ENCODE measurements around the gene FAR1.

The FAR1 gene

DNA sequence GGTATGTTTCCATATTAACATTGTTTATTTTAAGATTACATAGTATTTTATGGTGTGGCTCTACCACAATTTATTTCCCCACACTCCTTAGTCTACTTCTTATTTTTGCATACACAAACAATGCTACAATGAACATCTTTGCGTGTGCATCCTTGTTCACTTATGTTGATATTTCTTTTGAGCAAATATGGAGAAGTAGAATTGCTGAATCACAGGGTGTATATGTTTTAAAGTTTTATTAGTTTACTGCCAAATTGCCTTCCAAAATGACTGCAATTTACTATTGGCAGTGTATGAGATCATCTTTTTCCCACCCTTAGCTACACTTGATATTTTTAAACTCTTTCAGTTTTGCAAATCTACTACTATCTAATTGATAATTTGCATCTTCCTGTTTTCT lies 38.7 kb upstream of the FAR1 start:
- Histone ChIP-seq H4K20me1 (ENCODE audit: control insufficient read depth, insufficient read depth, low read depth, low read length) (no peaks in the 10 kb centered on the region), H3K27me3 (ENCODE audit: control insufficient read depth, low read length) (peaks cover 3% of the 10 kb centered on the region; the same call in 1 of the 2 replicates), H3K27ac (ENCODE audit: low read depth, low read length) (no peak overlapping the region), H3K79me2 (ENCODE audit: control insufficient read depth, low read length) (no peaks in the 10 kb centered on the region), H3K9me3 (ENCODE audit: control insufficient read depth, insufficient read depth, low read length) (no peaks in the 10 kb centered on the region), H3F3A (ENCODE audit: control insufficient read depth, insufficient read depth) (no peaks in the 10 kb centered on the region), H3K9me2 (replicated peaks; ENCODE audit: control insufficient read depth, low read length) (no peaks in the 10 kb centered on the region), H3K4me2 (ENCODE audit: low read length) (no peak overlapping the region), H3K4me3 (ENCODE audit: low read length) (no peak overlapping the region), H3K36me3 (ENCODE audit: control insufficient read depth, low read length) (no peaks in the 10 kb centered on the region), H3K4me1 (ENCODE audit: control insufficient read depth, low read length) (no peaks in the 10 kb centered on the region)
- TF ChIP-seq CTCF (IDR thresholded peaks at IDR 0.05; ENCODE audit: low read depth, low read length, poor library complexity, severe bottlenecking) (no peak), EZH2phosphoT487 (IDR thresholded peaks at IDR 0.05; ENCODE audit: borderline replicate concordance, low read length) (no peak)

- Histone ChIP-seq H3K27me3 (ENCODE audit: control insufficient read depth, low read length) (peaks cover 3% of the 10 kb centered on the region; the same call in 1 of the 2 replicates), H3K9me2 (replicated peaks; ENCODE audit: control insufficient read depth, low read length) (no peaks in the 10 kb centered on the region), H4K20me1 (ENCODE audit: control insufficient read depth, insufficient read depth, low read depth, low read length) (no peaks in the 10 kb centered on the region), H3K4me2 (ENCODE audit: low read length) (no peak overlapping the region), H3K9me3 (ENCODE audit: control insufficient read depth, insufficient read depth, low read length) (no peaks in the 10 kb centered on the region), H3K36me3 (ENCODE audit: control insufficient read depth, low read length) (no peaks in the 10 kb centered on the region), H3K4me3 (ENCODE audit: low read length) (no peak overlapping the region), H3K79me2 (ENCODE audit: control insufficient read depth, low read length) (no peaks in the 10 kb centered on the region), H3K4me1 (ENCODE audit: control insufficient read depth, low read length) (no peaks in the 10 kb centered on the region), H3K27ac (ENCODE audit: low read depth, low read length) (no peak overlapping the region), H3F3A (ENCODE audit: control insufficient read depth, insufficient read depth) (no peaks in the 10 kb centered on the region)
- TF ChIP-seq CTCF (IDR thresholded peaks at IDR 0.05; ENCODE audit: low read depth, low read length, poor library complexity, severe bottlenecking) (no peak), EZH2phosphoT487 (IDR thresholded peaks at IDR 0.05; ENCODE audit: borderline replicate concordance, low read length) (no peak)
Measured at GRCh38 chr11:13635290-13635689, 33.2 kb upstream of the FAR1 start.

DNA sequence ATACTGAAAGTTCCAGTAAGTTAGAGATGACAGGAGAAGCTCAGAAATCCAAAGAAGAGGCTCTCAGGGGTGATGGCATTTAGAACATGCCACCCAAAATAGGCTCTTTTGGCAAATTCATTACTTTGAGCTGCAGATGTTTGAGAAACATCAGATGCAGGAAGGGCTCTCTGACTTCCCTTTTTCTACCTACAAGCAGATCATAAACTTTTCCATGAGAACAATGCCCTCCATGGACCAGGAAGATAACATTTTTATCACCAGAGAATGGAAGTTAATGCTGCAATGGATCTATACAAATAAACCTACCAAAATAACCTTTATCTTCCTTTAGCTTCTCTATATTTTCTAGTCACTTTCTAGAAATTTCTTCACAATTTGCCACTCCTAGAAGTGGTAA lies 32.7 kb upstream of the FAR1 start:
- no peak overlapping the region for H3K27ac ChIP-seq (ENCODE audit: low read depth, low read length)
- no peaks in the 10 kb centered on the region for H3K9me3 ChIP-seq (ENCODE audit: control insufficient read depth, insufficient read depth, low read length)
- no peaks in the 10 kb centered on the region for H3K4me1 ChIP-seq (ENCODE audit: control insufficient read depth, low read length)
- no peak overlapping the region for H3K4me2 ChIP-seq (ENCODE audit: low read length)
- H4K20me1 ChIP-seq (ENCODE audit: control insufficient read depth, insufficient read depth, low read depth, low read length), result no peaks in the 10 kb centered on the region
- peaks cover 3% of the 10 kb centered on the region; the same call in 1 of the 2 replicates for H3K27me3 ChIP-seq (ENCODE audit: control insufficient read depth, low read length)
- no peaks in the 10 kb centered on the region for H3K36me3 ChIP-seq (ENCODE audit: control insufficient read depth, low read length)
- no peaks in the 10 kb centered on the region for H3K9me2 ChIP-seq (replicated peaks; ENCODE audit: control insufficient read depth, low read length)
- no peaks in the 10 kb centered on the region for H3F3A ChIP-seq (ENCODE audit: control insufficient read depth, insufficient read depth)
- no peaks in the 10 kb centered on the region for H3K79me2 ChIP-seq (ENCODE audit: control insufficient read depth, low read length)
- no peak for TF ChIP-seq EZH2phosphoT487 (IDR thresholded peaks at IDR 0.05; ENCODE audit: borderline replicate concordance, low read length)
- no peak for TF ChIP-seq CTCF (IDR thresholded peaks at IDR 0.05; ENCODE audit: low read depth, low read length, poor library complexity, severe bottlenecking)
- no peak overlapping the region for H3K4me3 ChIP-seq (ENCODE audit: low read length)
